ENCODE results near the gene SLC6A15.

Gene SLC6A15

DNA sequence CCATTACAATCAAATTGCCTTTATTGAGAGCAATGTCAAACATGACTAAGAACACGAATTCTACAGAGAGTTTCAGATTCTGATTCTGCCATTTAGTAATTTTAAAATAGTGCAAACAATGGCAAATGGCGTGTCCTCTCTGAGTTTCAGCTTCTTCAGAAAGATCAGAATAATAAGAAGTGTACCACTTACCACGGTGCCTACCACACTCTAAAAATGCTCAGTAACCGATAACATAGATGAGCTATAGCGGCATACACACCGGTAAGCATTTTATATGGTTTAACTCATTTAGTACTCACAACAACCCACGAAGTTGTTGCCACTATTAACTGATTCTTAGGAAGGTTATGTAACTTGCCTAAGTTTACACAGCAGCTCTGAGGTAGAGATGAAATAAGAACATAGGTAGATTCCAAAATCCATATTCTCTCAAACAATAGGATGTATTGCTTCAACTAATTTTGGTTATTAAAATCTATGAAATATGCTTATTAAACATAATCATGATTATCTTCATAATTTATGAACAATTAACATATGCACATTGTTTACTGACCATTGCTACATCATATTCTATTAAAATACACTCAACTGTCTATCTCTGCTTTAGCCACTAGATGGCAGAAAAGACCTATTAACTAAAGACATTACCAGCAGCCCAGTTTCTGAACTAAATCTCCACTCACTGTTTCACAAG is 38.3 kb downstream of the SLC6A15 start:
- DNase-seq (ENCODE audit: low read depth) = no peak

DNA sequence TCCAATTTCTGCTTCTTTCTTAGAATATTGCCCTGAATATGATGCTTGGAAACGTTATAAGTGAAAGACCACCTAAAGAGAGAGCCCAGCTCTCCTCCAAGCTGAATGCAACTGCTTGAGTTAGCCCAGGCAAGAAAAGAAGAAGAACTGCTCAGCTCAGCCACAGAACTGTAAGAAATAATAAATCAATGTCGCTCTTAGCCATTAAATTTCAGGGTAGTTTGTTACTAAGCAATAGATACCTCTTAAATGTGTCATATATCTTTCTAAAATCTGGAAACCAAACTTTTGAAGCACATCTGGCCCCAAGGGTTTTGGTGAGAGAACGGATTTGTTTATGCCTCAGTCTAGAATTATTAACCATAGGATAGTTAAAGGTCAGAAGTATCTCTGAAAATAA is 50.4 kb downstream of the SLC6A15 start:
- no peak for DNase-seq (ENCODE audit: low read depth)

DNA sequence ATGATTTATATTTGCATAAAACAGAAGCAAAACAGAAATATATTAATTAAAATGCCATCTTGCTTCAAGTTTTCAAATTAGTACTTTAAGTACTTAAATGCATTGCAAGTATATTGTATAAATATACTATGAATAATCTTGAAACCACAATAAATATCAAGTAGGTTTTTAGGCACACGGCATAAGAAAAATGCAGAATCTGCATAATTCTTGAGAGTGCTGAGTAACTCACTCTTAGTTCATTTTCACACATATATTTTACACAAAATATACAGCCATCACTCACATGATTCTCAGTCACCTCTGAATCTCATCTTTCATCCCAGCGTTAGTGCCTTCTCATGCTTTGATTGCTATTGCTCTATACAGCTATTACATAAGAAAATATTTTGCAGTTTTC is 51.9 kb downstream of the SLC6A15 start:
- DNase-seq (ENCODE audit: low read depth) = no peak

GRCh38 chr12:84858796-84859195 is 53.8 kb downstream of the SLC6A15 start:
- no peak for DNase-seq (ENCODE audit: low read depth)

- no peak for DNase-seq (ENCODE audit: low read depth)
Observed at GRCh38 chr12:84857525-84858208, 54.9 kb downstream of the SLC6A15 start.

GRCh38 chr12:84856156-84856900 is 56.3 kb downstream of the SLC6A15 start:
- DNase-seq (ENCODE audit: low read depth) = no peak

DNA sequence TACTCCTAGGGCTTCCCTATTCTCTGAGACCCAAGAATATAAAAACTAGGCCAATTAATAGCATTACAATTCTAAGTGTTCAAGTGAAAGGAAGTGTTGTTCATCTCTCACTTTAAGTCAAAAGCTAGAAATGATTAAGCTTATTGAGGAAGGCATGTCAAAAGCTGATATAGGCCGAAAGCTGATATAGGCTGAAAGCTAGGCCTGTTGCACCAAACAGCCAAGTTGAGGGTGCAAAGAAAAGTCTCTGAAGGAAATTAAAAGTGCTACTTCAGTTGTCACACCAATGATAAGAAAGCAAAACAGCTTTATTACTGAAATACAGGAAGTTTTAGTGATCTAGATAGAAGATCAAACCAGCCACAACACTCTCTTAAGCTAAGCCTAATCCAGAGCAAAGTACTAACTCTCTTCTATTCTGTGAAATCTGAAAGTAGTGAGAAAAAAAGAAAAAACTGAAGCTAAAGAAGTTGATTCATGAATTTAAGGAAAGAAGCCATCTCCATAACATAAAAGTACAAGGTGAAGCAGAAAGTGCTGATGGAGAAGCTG is 68.9 kb downstream of the SLC6A15 start:
- no peak for DNase-seq (ENCODE audit: low read depth)

- no peak for DNase-seq (ENCODE audit: low read depth)
Observed at GRCh38 chr12:84842406-84843013, 70.1 kb downstream of the SLC6A15 start.

GRCh38 chr12:84841591-84841990 is 71.0 kb downstream of the SLC6A15 start:
- DNase-seq (ENCODE audit: low read depth) = no peak

DNA sequence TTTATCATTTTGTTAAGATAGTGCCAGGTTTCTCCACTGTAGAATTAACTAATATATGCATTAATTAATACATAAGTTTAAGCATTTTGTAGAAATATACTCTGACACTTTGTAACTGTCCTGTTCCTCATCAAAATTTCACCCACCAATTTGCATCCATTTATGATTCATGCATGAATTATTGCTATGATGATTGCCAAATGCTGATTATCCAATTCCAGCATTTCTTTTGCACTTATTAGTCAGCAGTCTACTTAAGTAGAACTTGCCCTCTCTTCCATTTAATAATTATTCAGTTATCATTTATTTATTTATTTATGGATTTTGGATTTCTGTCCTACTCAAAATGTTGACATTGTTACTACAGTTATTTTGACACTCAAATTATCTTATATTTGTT is 72.2 kb downstream of the SLC6A15 start:
- no peak for DNase-seq (ENCODE audit: low read depth)

DNA sequence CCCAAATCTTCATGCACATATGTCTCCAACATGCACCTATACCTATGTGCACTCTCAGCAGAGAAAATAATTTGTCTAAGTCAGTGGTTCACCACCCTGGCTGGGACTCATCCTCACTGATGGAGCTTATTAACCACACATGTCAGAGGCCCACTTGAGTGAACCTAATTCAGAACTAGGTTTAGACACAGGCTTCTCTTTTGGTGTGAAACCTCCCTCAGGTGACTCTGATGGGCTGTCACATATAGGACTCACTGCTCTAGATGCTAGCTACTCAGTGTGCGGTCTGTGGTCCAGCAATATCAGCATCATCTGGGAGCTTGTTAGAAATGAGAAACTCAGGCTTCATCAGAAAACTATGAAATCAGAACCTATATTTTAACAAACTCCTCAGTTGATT is 85.7 kb downstream of the SLC6A15 start:
- DNase-seq (ENCODE audit: low read depth) = no peak

- DNase-seq (ENCODE audit: low read depth) = no peak
Observed at GRCh38 chr12:84825149-84825548, 87.5 kb downstream of the SLC6A15 start.

DNA sequence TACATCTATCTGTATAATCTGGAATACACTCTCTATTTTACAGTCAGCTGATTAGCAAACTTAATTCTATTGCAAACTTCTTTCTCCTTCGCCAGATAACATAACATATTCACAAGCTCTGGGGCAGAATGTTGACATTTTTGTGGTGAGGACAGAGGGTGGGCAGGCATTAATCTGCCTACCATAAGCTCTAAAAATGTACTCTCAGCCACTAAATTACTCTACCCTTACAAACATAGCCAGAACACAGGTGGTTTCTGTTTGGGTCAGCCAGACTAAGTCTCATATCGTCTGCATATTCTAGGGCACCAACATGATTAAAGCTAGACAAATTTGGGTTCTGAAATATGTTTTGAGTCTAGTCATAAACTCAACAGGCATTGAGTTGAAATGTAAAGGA is 90.1 kb downstream of the SLC6A15 start:
- DNase-seq (ENCODE audit: low read depth) = no peak

- no peak for DNase-seq (ENCODE audit: low read depth)
Observed at GRCh38 chr12:84816916-84817695, 95.5 kb downstream of the SLC6A15 start.

GRCh38 chr12:84814664-84815245 is 97.8 kb downstream of the SLC6A15 start:
- no peak for DNase-seq (ENCODE audit: low read depth)

DNA sequence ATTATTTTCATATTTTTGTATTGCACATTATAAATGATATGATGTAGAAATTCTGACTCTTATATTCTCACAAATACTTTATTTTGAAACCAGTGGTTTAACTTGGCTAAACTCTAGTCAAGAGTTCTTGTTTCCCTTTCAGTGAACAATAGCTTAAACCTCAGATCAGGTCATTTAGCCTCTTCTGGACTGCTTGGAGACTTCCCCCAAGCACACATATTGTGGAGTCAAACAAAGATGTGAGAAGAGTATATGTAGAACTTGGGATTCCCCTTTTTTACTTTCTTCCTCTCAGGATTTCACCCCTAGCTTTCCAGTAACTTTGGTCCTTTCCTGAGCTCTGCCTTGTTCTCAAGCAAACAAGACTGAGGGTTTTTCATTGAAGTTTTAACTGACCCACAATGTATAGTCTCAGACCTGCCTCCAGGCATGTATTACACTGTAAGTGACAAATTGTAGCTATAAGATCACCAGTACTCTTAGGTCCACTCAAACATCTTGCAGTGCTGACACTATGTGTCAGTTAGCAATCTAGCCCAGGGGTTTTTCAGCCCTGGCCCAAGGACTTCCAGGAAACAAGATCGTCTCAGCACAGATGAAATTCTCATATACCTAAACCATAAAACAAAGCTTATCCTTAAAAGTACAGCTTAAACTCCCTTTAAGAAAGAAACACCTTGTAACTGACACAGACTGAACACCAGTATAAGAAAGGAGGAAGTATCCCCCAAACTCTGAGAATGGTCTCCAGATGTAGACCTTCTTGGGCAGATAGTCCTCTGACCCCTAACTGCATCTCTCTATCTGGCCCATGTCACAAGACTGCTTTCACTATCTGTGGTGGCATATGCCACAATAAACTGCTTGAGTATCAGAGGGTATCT is 98.6 kb downstream of the SLC6A15 start:
- no peak for DNase-seq (ENCODE audit: low read depth)

DNA sequence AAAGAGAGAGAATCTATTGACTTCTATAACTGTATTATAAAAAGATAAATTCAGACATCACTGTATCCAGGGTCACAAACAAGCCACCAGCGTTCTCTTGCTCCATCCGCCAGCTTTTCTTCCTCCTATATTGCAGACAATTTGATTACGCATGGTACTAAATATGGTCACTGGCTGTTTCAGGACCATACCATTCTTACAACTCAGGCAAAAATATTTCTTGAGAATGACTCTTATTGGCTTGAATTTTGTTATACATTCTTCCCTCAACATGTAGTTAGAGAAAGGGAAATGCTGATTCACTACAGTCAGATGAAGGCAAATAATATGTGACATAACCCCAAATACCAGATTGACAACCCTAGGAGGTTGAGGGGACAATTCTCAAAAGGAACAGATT is 101.3 kb downstream of the SLC6A15 start:
- no peak for DNase-seq (ENCODE audit: low read depth)

- no peak for DNase-seq (ENCODE audit: low read depth)
Observed at GRCh38 chr12:84810611-84811010, 102.0 kb downstream of the SLC6A15 start.
